Keratinocyte (primary cell): ENCODE data around the gene NTNG2. TPM values are rescaled to one million over a fixed set of nuclear protein-coding genes. Genes with fewer than 3 reads are reported as not detected.

ENCODE experiments used
- DNase-seq: peaks from one replicate; pipeline ENCODE4 v3.0.0-alpha.2; 2011; ENCODE audit warnings: low read depth, missing footprints, low spot score
- FAIRE-seq: peaks from 2 replicates; lab custom pipeline; 2011; peaks lifted over from hg19 to GRCh38; lab: Jason Lieb, UNC
- H2AFZ ChIP-seq: 2 replicates; pipeline ENCODE4 v1.6.0; 2012; ENCODE audit warnings: low read length, control low read depth, inconsistent platforms; ENCODE audit not compliant: control insufficient read depth
- H3K27ac ChIP-seq: 2 replicates; pipeline ENCODE4 v1.5.1; 2011; ENCODE audit warnings: low read length; ENCODE audit not compliant: control insufficient read depth, insufficient read depth
- H3K27me3 ChIP-seq: 3 replicates; pipeline ENCODE4 v1.6.0; 2011; ENCODE audit warnings: low read length; ENCODE audit not compliant: control insufficient read depth, insufficient read depth; ENCODE audit errors: extremely low read depth
- H3K36me3 ChIP-seq, 2 experiments: 2 replicates in 1 of 2; 3 replicates in 1 of 2; pipeline ENCODE4 v1.5.1; 2011; ENCODE audit warnings: low read length in 2 of 2, mild to moderate bottlenecking in 1 of 2; ENCODE audit not compliant: control insufficient read depth in 2 of 2, insufficient read depth in 2 of 2; ENCODE audit errors: extremely low read depth in 1 of 2
- H3K4me1 ChIP-seq: 3 replicates; pipeline ENCODE4 v1.5.1; 2011; ENCODE audit warnings: low read length; ENCODE audit not compliant: control insufficient read depth, insufficient read depth; ENCODE audit errors: extremely low read depth
- H3K4me2 ChIP-seq: 3 replicates; pipeline ENCODE4 v1.6.0; 2011; ENCODE audit warnings: low read depth, low read length; ENCODE audit not compliant: control insufficient read depth, insufficient read depth; ENCODE audit errors: extremely low read depth
- H3K4me3 ChIP-seq, 3 experiments: fragments of 200-600 bp in 1 of 3; sonication (generic) in 1 of 3; 2 replicates in 2 of 3; 3 replicates in 1 of 3; pipeline ENCODE4 v1.5.1; 2011 to 2016; ENCODE audit warnings: low read length in 3 of 3, mild to moderate bottlenecking in 3 of 3, control low read depth in 2 of 3, inconsistent platforms in 1 of 3, low read depth in 1 of 3, mixed read lengths in 1 of 3, mixed run types in 1 of 3, moderate library complexity in 1 of 3; ENCODE audit not compliant: control insufficient read depth in 2 of 3, insufficient read depth in 2 of 3; ENCODE audit errors: extremely low read depth in 1 of 3
- H3K79me2 ChIP-seq: 2 replicates; pipeline ENCODE4 v1.6.0; 2012; ENCODE audit warnings: low read length; ENCODE audit not compliant: control insufficient read depth, insufficient read depth
- H3K9ac ChIP-seq: 3 replicates; pipeline ENCODE4 v1.6.0; 2011; ENCODE audit warnings: low read length; ENCODE audit not compliant: control insufficient read depth, insufficient read depth; ENCODE audit errors: extremely low read depth
- H3K9me1 ChIP-seq: 3 replicates; pipeline ENCODE4 v1.6.0; 2011; ENCODE audit warnings: low read length; ENCODE audit not compliant: control insufficient read depth, insufficient read depth; ENCODE audit errors: extremely low read depth
- H3K9me3 ChIP-seq: 2 replicates; pipeline ENCODE4 v1.5.1; 2012; ENCODE audit warnings: low read depth, low read length; ENCODE audit not compliant: control insufficient read depth
- H4K20me1 ChIP-seq: 3 replicates; pipeline ENCODE4 v1.6.0; 2011; ENCODE audit warnings: low read length; ENCODE audit not compliant: control insufficient read depth, insufficient read depth; ENCODE audit errors: extremely low read depth
- EZH2 ChIP-seq: IDR thresholded peaks from one replicate; pipeline ENCODE4 v1.6.1; 2012; ENCODE audit warnings: inconsistent platforms, mild to moderate bottlenecking, low read length, moderate library complexity
- dilution Hi-C: fragments of 300-500 bp; cut with MboI; formaldehyde crosslinking; loops from one replicate; pipeline ENCODE4 v1.7.0; 2020; ENCODE audit warnings: low sequenced_read_pairs; ENCODE audit not compliant: extremely low pct_ligation_motif_present
- polyA plus RNA-seq, 5 experiments: library from polyadenylated mRNA; depleted of rRNA in 3 of 5; stranded (reverse) in 3 of 5; stranded (forward) in 1 of 5; unstranded in 1 of 5; fragments of >200 nt; gene quantifications; 1 replicate in 1 of 5; 2 replicates in 3 of 5; 3 replicates in 1 of 5; pipeline versions ENCODE4 v1.2.1 to v1.2.3, GENCODE V29; 2011 to 2012; ENCODE audit warnings: missing spikeins in 2 of 5, low read depth in 1 of 5, low replicate concordance in 1 of 5
- TF ChIP-seq, protein P1 (sequence below), 3 experiments: IDR thresholded peaks in 1 of 3; conservative IDR thresholded peaks in 1 of 3; optimal IDR thresholded peaks in 1 of 3; 2 replicates in 2 of 3; 3 replicates in 1 of 3; pipeline versions ENCODE3 to v1.5.1; 2011; ENCODE audit warnings: low read length in 3 of 3, mild to moderate bottlenecking in 3 of 3, moderate library complexity in 2 of 3, control low read depth in 1 of 3, inconsistent platforms in 1 of 3; ENCODE audit not compliant: insufficient read depth in 2 of 3; ENCODE audit errors: extremely low read depth in 1 of 3

Gene NTNG2
- polyA plus RNA-seq, 1 donor (not counting 4 experiments of a cell fraction or from before 2014, with no cell fraction given) = 0.05 TPM

DNA sequence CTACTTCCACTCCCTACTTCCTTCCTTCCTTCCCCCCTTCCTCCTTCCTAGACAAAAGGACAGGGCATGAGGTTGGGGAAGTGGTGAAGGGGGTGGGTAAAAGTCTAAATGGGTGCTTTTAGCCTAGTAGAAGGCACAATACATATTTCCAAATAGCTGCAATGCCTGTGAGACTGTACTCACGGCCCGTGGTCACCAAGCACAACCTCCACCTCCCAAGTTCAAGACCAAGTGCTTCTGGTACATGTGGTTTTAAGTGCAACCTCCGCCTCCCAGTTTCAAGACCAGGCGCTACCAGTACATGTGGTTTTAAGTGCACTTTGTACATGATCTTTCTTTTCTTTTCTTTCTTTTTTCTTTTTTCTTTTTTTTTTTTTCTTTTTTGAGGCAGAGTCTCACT, 14.5 kb upstream of the NTNG2 start:
- H3K4me1 ChIP-seq = no peaks in the 10 kb centered on the region
- no peak overlapping the region for H3K4me3 ChIP-seq
- TF ChIP-seq, protein P1, sequence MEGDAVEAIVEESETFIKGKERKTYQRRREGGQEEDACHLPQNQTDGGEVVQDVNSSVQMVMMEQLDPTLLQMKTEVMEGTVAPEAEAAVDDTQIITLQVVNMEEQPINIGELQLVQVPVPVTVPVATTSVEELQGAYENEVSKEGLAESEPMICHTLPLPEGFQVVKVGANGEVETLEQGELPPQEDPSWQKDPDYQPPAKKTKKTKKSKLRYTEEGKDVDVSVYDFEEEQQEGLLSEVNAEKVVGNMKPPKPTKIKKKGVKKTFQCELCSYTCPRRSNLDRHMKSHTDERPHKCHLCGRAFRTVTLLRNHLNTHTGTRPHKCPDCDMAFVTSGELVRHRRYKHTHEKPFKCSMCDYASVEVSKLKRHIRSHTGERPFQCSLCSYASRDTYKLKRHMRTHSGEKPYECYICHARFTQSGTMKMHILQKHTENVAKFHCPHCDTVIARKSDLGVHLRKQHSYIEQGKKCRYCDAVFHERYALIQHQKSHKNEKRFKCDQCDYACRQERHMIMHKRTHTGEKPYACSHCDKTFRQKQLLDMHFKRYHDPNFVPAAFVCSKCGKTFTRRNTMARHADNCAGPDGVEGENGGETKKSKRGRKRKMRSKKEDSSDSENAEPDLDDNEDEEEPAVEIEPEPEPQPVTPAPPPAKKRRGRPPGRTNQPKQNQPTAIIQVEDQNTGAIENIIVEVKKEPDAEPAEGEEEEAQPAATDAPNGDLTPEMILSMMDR (optimal IDR thresholded peaks at IDR 0.05 in 1 of 3, IDR thresholded peaks at IDR 0.05 in 1 of 3, conservative IDR thresholded peaks at IDR 0.05 in 1 of 3; ENCODE audit: extremely low read depth in 1 of 3, insufficient read depth in 2 of 3, low read length in 3 of 3) = no peak
- no peak for TF ChIP-seq EZH2
- no peak overlapping the region for H2AFZ ChIP-seq
- H3K27ac ChIP-seq = no peak overlapping the region
- FAIRE-seq (no peak), DNase-seq (no peak)
- H3K9ac ChIP-seq = no peak overlapping the region
- H3K36me3 ChIP-seq = no peaks in the 10 kb centered on the region
- dilution Hi-C loops = no loop called here
- H3K9me3 ChIP-seq = no peaks in the 10 kb centered on the region
- peaks cover 48% of the 10 kb centered on the region for H3K27me3 ChIP-seq
- H3K9me1 ChIP-seq = no peaks in the 10 kb centered on the region
- no peak overlapping the region for H3K4me2 ChIP-seq
- H3K79me2 ChIP-seq = no peaks in the 10 kb centered on the region
- H4K20me1 ChIP-seq = peaks cover 3% of the 10 kb centered on the region

DNA sequence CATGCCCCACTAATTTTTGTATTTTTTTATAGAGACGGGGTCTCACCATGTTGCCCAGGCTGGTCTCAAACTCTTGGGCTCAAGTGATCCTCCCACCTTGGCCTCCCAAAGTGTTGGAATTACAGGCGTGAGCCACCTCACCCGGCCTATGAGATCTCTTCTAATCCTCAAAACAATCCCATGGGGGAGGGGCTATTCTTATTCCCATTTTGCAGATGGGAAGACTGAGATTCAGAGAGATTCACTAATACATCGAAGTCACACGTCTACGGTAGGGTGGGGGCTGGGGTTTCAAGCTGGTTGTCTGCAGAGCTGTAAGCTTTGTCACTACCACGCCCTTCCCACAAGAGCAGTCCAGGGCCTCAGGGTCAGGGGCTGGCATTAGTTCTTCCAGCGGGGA, 14.0 kb upstream of the NTNG2 start:
- no peak overlapping the region for H2AFZ ChIP-seq
- no peak overlapping the region for H3K27ac ChIP-seq
- H3K9ac ChIP-seq = no peak overlapping the region
- no peaks in the 10 kb centered on the region for H3K36me3 ChIP-seq
- H3K4me3 ChIP-seq = no peak overlapping the region
- peaks cover 48% of the 10 kb centered on the region for H3K27me3 ChIP-seq
- no peaks in the 10 kb centered on the region for H3K79me2 ChIP-seq
- dilution Hi-C loops = no loop called here
- DNase-seq (no peak), FAIRE-seq (no peak)
- no peaks in the 10 kb centered on the region for H3K4me1 ChIP-seq
- H3K4me2 ChIP-seq = no peak overlapping the region
- no peaks in the 10 kb centered on the region for H3K9me3 ChIP-seq
- TF ChIP-seq, protein P1 (optimal IDR thresholded peaks at IDR 0.05 in 1 of 3, IDR thresholded peaks at IDR 0.05 in 1 of 3, conservative IDR thresholded peaks at IDR 0.05 in 1 of 3; ENCODE audit: extremely low read depth in 1 of 3, insufficient read depth in 2 of 3, low read length in 3 of 3) = no peak
- TF ChIP-seq EZH2 = no peak
- H3K9me1 ChIP-seq = no peaks in the 10 kb centered on the region
- peaks cover 3% of the 10 kb centered on the region for H4K20me1 ChIP-seq
